MG63 (cell line): Measurements from ENCODE around the gene ELOVL3. TPM values are rescaled to one million over a fixed set of nuclear protein-coding genes. Genes with fewer than 3 reads are reported as not detected.
"Not testable (repeated sequence)": the region's sequence is repeated elsewhere in the genome, so short reads cannot be mapped to it uniquely, and the experiment has no call there.

Experiments used
- DNase-seq: peaks from one replicate; pipeline ENCODE4 v3.0.0-alpha.2; 2020
- H3K27me3 ChIP-seq: fragments of 250-450 bp; sonication (Bioruptor Pico); 2 replicates; pipeline ENCODE4 v1.5.1; 2020; ENCODE audit warnings: mild to moderate bottlenecking, moderate library complexity
- H3K36me3 ChIP-seq: fragments of 250-450 bp; sonication (Bioruptor Pico); 2 replicates; pipeline ENCODE4 v1.5.1; 2020; ENCODE audit warnings: mild to moderate bottlenecking, moderate library complexity
- H3K4me3 ChIP-seq: fragments of 250-450 bp; sonication (Bioruptor Pico); 2 replicates; pipeline ENCODE4 v1.5.1; 2020; ENCODE audit warnings: mild to moderate bottlenecking, moderate library complexity
- H3K9me3 ChIP-seq: fragments of 250-450 bp; sonication (Bioruptor Pico); 2 replicates; pipeline ENCODE4 v1.5.1; 2020; ENCODE audit warnings: mild to moderate bottlenecking, moderate library complexity
- total RNA-seq: library from RNA; depleted of rRNA; stranded (reverse); fragments of >200 nt; shearing (Covaris generic); gene quantifications from 2 replicates; pipeline ENCODE4 v1.2.3, GENCODE V29; 2014; ENCODE audit warnings: low replicate concordance

ELOVL3 gene
- total RNA-seq, 1 experiment from 2014 or later, result not detected

GRCh38 chr10:102240467-102241031 is 14.4 kb downstream of the ELOVL3 start:
- Histone ChIP-seq H3K4me3 (no peak overlapping the region), H3K27me3 (no peaks in the 10 kb centered on the region), H3K36me3 (no peaks in the 10 kb centered on the region), H3K9me3 (no peaks in the 10 kb centered on the region)
- no peak for DNase-seq

GRCh38 chr10:102241032-102241443 is 14.9 kb downstream of the ELOVL3 start:
- no peaks in the 10 kb centered on the region for H3K27me3 ChIP-seq
- H3K4me3 ChIP-seq, result peak overlapping the region; percentile 67
- no peak for DNase-seq
- H3K36me3 ChIP-seq, result no peaks in the 10 kb centered on the region
- H3K9me3 ChIP-seq, result no peaks in the 10 kb centered on the region

GRCh38 chr10:102241444-102242117 is 15.5 kb downstream of the ELOVL3 start, which contains the start of gene PITX3:
TSS of gene PITX3 (minus strand) at chr10:102241512. CDS start at chr10:102232080, 9,432 bp downstream.
- Histone ChIP-seq H3K27me3 (no peaks in the 10 kb centered on the region), H3K9me3 (no peaks in the 10 kb centered on the region), H3K4me3 (peak within 1 kb of the TSS; percentile 67), H3K36me3 (no peaks in the 10 kb centered on the region)
- DNase-seq, result peak; percentile 92

GRCh38 chr10:102242118-102242485 is 16.0 kb downstream of the ELOVL3 start:
- Histone ChIP-seq H3K27me3 (no peaks in the 10 kb centered on the region), H3K4me3 (peak overlapping the region; percentile 67), H3K36me3 (no peaks in the 10 kb centered on the region), H3K9me3 (no peaks in the 10 kb centered on the region)
- DNase-seq, result no peak

- Histone ChIP-seq H3K9me3 (no peaks in the 10 kb centered on the region), H3K36me3 (no peaks in the 10 kb centered on the region; the same call in 1 of the 2 replicates), H3K4me3 (no peak overlapping the region), H3K27me3 (no peaks in the 10 kb centered on the region)
- no peak for DNase-seq
These were observed 17.2 kb downstream of the ELOVL3 start for GRCh38 chr10:102243309-102243708.

GRCh38 chr10:102245082-102245931 is 19.2 kb downstream of the ELOVL3 start, which contains the start of gene GBF1:
TSS of gene GBF1 (plus strand) at chr10:102245532. CDS start at chr10:102258939, 13,407 bp downstream.
- Histone ChIP-seq H3K36me3 (peaks cover 5% of the 10 kb centered on the region; the same call in 1 of the 2 replicates), H3K27me3 (no peaks in the 10 kb centered on the region), H3K4me3 (peak within 1 kb of the TSS; percentile 79), H3K9me3 (no peaks in the 10 kb centered on the region)
- DNase-seq, result peak; percentile 94

GRCh38 chr10:102245932-102246251 is 19.8 kb downstream of the ELOVL3 start:
- Histone ChIP-seq H3K9me3 (no peaks in the 10 kb centered on the region), H3K27me3 (no peaks in the 10 kb centered on the region), H3K36me3 (peaks cover 5% of the 10 kb centered on the region), H3K4me3 (peak overlapping the region; percentile 79)
- no peak for DNase-seq

GRCh38 chr10:102246261-102246660 is 20.2 kb downstream of the ELOVL3 start:
- Histone ChIP-seq H3K36me3 (peaks cover 5% of the 10 kb centered on the region), H3K9me3 (no peaks in the 10 kb centered on the region), H3K4me3 (peak overlapping the region; percentile 79), H3K27me3 (no peaks in the 10 kb centered on the region)
- no peak for DNase-seq

- no peak for DNase-seq
- H3K36me3 ChIP-seq, result peaks cover 5% of the 10 kb centered on the region
- H3K4me3 ChIP-seq, result no peak overlapping the region
- no peaks in the 10 kb centered on the region for H3K27me3 ChIP-seq
- no peaks in the 10 kb centered on the region for H3K9me3 ChIP-seq
These were observed 21.6 kb downstream of the ELOVL3 start for GRCh38 chr10:102247734-102248133.

- not testable (repeated sequence) for H3K27me3 ChIP-seq, H3K9me3 ChIP-seq, H3K4me3 ChIP-seq
- peak; percentile 37 for DNase-seq
- H3K36me3 ChIP-seq, result peaks cover 11% of the 10 kb centered on the region
These were observed 26.4 kb downstream of the ELOVL3 start for GRCh38 chr10:102252508-102252907.

- H3K4me3 ChIP-seq, result no peak overlapping the region
- no peaks in the 10 kb centered on the region for H3K9me3 ChIP-seq
- no peaks in the 10 kb centered on the region for H3K27me3 ChIP-seq
- no peak for DNase-seq
- H3K36me3 ChIP-seq, result peaks cover 17% of the 10 kb centered on the region
These were observed 28.3 kb downstream of the ELOVL3 start for GRCh38 chr10:102254426-102254825.

- no peaks in the 10 kb centered on the region for H3K27me3 ChIP-seq
- DNase-seq, result no peak
- H3K4me3 ChIP-seq, result no peak overlapping the region
- H3K36me3 ChIP-seq, result peaks cover 24% of the 10 kb centered on the region
- no peaks in the 10 kb centered on the region for H3K9me3 ChIP-seq
These were observed 29.3 kb downstream of the ELOVL3 start for GRCh38 chr10:102255404-102255803.

- no peaks in the 10 kb centered on the region for H3K9me3 ChIP-seq
- no peak for DNase-seq
- peaks cover 38% of the 10 kb centered on the region for H3K36me3 ChIP-seq
- no peaks in the 10 kb centered on the region for H3K27me3 ChIP-seq
- H3K4me3 ChIP-seq, result no peak overlapping the region
These were observed 35.1 kb downstream of the ELOVL3 start for GRCh38 chr10:102261196-102261595.

GRCh38 chr10:102261842-102262241 is 35.7 kb downstream of the ELOVL3 start:
- Histone ChIP-seq H3K9me3 (no peaks in the 10 kb centered on the region), H3K4me3 (no peak overlapping the region), H3K36me3 (peaks cover 40% of the 10 kb centered on the region), H3K27me3 (no peaks in the 10 kb centered on the region)
- DNase-seq, result peak; percentile 57

GRCh38 chr10:102262744-102263370 is 36.8 kb downstream of the ELOVL3 start:
- Histone ChIP-seq H3K36me3 (peaks cover 37% of the 10 kb centered on the region), H3K27me3 (no peaks in the 10 kb centered on the region), H3K4me3 (no peak overlapping the region), H3K9me3 (no peaks in the 10 kb centered on the region)
- no peak for DNase-seq

- DNase-seq, result no peak
- Histone ChIP-seq H3K27me3 (no peaks in the 10 kb centered on the region), H3K9me3 (no peaks in the 10 kb centered on the region), H3K4me3 (no peak overlapping the region), H3K36me3 (peaks cover 35% of the 10 kb centered on the region)
These were observed 38.3 kb downstream of the ELOVL3 start for GRCh38 chr10:102264371-102264770.

GRCh38 chr10:102266670-102267069 is 40.6 kb downstream of the ELOVL3 start:
- H3K27me3 ChIP-seq, result no peaks in the 10 kb centered on the region
- peaks cover 17% of the 10 kb centered on the region for H3K36me3 ChIP-seq
- H3K9me3 ChIP-seq, result no peaks in the 10 kb centered on the region
- no peak for DNase-seq
- H3K4me3 ChIP-seq, result no peak overlapping the region
